ENCODE data around the gene NBL1.

NBL1 gene

GRCh38 chr1:19615438-19615837, 28.7 kb upstream of the NBL1 start:
- 0 out of 2 replicates have a peak, but pooled peaks cover 6% of the 10 kb centered on the region for H4K20me1 ChIP-seq (ENCODE audit: insufficient read depth, low read length)

GRCh38 chr1:19616489-19616888, 27.6 kb upstream of the NBL1 start:
- H3K27ac ChIP-seq (ENCODE audit: low read length) = no peak overlapping the region

More at GRCh38 chr1:19615438-19615837, 28.7 kb upstream of the NBL1 start:
- peaks cover 54% of the 10 kb centered on the region for H3K79me2 ChIP-seq (ENCODE audit: low read length)
- no peaks in the 10 kb centered on the region for H3F3A ChIP-seq (ENCODE audit: insufficient read depth, low read length)
- no peak overlapping the region for H3K27ac ChIP-seq (ENCODE audit: low read length)
- H3K9ac ChIP-seq (ENCODE audit: low read length) = no peak overlapping the region
- H3K4me1 ChIP-seq (ENCODE audit: low read length) = no peaks in the 10 kb centered on the region
- no peak overlapping the region for H2AFZ ChIP-seq (ENCODE audit: low read length)
- TF ChIP-seq EZH2phosphoT487 (IDR thresholded peaks at IDR 0.05; ENCODE audit: low read length) = no peak
- TF ChIP-seq EZH2 (optimal IDR thresholded peaks at IDR 0.05; ENCODE audit: low read depth, low read length) = no peak
- TF ChIP-seq CTCF (IDR thresholded peaks at IDR 0.05; ENCODE audit: low read length) = no peak
- no peaks in the 10 kb centered on the region for H3K9me3 ChIP-seq (replicated peaks; ENCODE audit: insufficient read depth, low read length)
- DNase-seq = no peak
- H3K4me2 ChIP-seq (ENCODE audit: low read depth, low read length) = no peak overlapping the region
- no peaks in the 10 kb centered on the region for H3K36me3 ChIP-seq (replicated peaks; ENCODE audit: insufficient read depth, low read length)
- no peak overlapping the region for H3K4me3 ChIP-seq (ENCODE audit: low read length)
- no peaks in the 10 kb centered on the region for H3K9me2 ChIP-seq (replicated peaks; ENCODE audit: insufficient read depth, low read length)
- no peaks in the 10 kb centered on the region for H3K27me3 ChIP-seq (replicated peaks; ENCODE audit: insufficient read depth, low read length)

DNA sequence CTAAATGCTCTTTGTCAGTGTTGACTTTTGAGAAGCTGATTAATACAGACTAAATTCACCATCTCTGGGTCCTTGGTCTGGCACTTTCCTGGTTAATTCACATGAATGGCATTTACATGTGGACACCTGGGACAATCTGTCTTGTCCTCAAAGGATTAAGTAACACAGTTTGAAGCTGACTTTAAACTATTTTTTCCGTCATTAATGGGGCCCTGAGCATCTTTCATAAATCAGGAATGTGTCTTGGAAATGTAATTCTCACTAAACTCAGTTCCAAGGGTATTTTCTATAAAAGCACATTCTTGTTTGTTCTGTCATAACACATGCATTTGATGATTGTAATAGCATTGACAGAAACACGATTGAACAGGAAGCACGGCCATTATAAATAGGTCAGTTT, 26.7 kb upstream of the NBL1 start:
- Histone ChIP-seq H3K79me2 (ENCODE audit: low read length) (peaks cover 62% of the 10 kb centered on the region), H2AFZ (ENCODE audit: low read length) (no peak overlapping the region), H3K27ac (ENCODE audit: low read length) (no peak overlapping the region), H3K9ac (ENCODE audit: low read length) (no peak overlapping the region), H4K20me1 (ENCODE audit: insufficient read depth, low read length) (0 out of 2 replicates have a peak, but pooled peaks cover 6% of the 10 kb centered on the region), H3F3A (ENCODE audit: insufficient read depth, low read length) (no peaks in the 10 kb centered on the region), H3K4me2 (ENCODE audit: low read depth, low read length) (no peak overlapping the region), H3K4me3 (ENCODE audit: low read length) (no peak overlapping the region), H3K4me1 (ENCODE audit: low read length) (no peaks in the 10 kb centered on the region), H3K9me3 (replicated peaks; ENCODE audit: insufficient read depth, low read length) (no peaks in the 10 kb centered on the region), H3K36me3 (replicated peaks; ENCODE audit: insufficient read depth, low read length) (no peaks in the 10 kb centered on the region), H3K27me3 (replicated peaks; ENCODE audit: insufficient read depth, low read length) (no peaks in the 10 kb centered on the region), H3K9me2 (replicated peaks; ENCODE audit: insufficient read depth, low read length) (no peaks in the 10 kb centered on the region)
- TF ChIP-seq EZH2 (optimal IDR thresholded peaks at IDR 0.05; ENCODE audit: low read depth, low read length) = no peak
- TF ChIP-seq CTCF (IDR thresholded peaks at IDR 0.05; ENCODE audit: low read length) = no peak
- no peak for TF ChIP-seq EZH2phosphoT487 (IDR thresholded peaks at IDR 0.05; ENCODE audit: low read length)
- no peak for DNase-seq

More at GRCh38 chr1:19616489-19616888, 27.6 kb upstream of the NBL1 start:
- Histone ChIP-seq H3K9me2 (replicated peaks; ENCODE audit: insufficient read depth, low read length) (no peaks in the 10 kb centered on the region), H2AFZ (ENCODE audit: low read length) (no peak overlapping the region), H3K9ac (ENCODE audit: low read length) (no peak overlapping the region), H3K79me2 (ENCODE audit: low read length) (peaks cover 55% of the 10 kb centered on the region), H3K36me3 (replicated peaks; ENCODE audit: insufficient read depth, low read length) (no peaks in the 10 kb centered on the region), H3K4me2 (ENCODE audit: low read depth, low read length) (no peak overlapping the region), H3K4me1 (ENCODE audit: low read length) (no peaks in the 10 kb centered on the region), H3K4me3 (ENCODE audit: low read length) (no peak overlapping the region), H3K27me3 (replicated peaks; ENCODE audit: insufficient read depth, low read length) (no peaks in the 10 kb centered on the region), H4K20me1 (ENCODE audit: insufficient read depth, low read length) (0 out of 2 replicates have a peak, but pooled peaks cover 6% of the 10 kb centered on the region), H3K9me3 (replicated peaks; ENCODE audit: insufficient read depth, low read length) (no peaks in the 10 kb centered on the region), H3F3A (ENCODE audit: insufficient read depth, low read length) (no peaks in the 10 kb centered on the region)
- no peak for TF ChIP-seq CTCF (IDR thresholded peaks at IDR 0.05; ENCODE audit: low read length)
- TF ChIP-seq EZH2phosphoT487 (IDR thresholded peaks at IDR 0.05; ENCODE audit: low read length) = no peak
- no peak for TF ChIP-seq EZH2 (optimal IDR thresholded peaks at IDR 0.05; ENCODE audit: low read depth, low read length)
- no peak for DNase-seq
